Measurements from ENCODE around the gene SPINK9. TPM values are rescaled to one million over a fixed set of nuclear protein-coding genes. Genes with fewer than 3 reads are reported as not detected.

The SPINK9 gene
- total RNA-seq, 1 donor from 2014 or later: not detected

- peaks cover 2% of the 10 kb centered on the region for H3K27me3 Mint-ChIP-seq (ENCODE audit: low read depth)
- H3K9me3 Mint-ChIP-seq (ENCODE audit: low read depth): peaks cover 27% of the 10 kb centered on the region
- DNase-seq (ENCODE audit: low spot score): no peak
- H3K4me3 Mint-ChIP-seq (ENCODE audit: unreplicated experiment): no peak overlapping the region
- no peak for TF ChIP-seq CTCF (IDR thresholded peaks at IDR 0.05)
- H3K4me1 Mint-ChIP-seq (ENCODE audit: low read depth): no peaks in the 10 kb centered on the region
- no peak overlapping the region for H3K27ac Mint-ChIP-seq (ENCODE audit: unreplicated experiment)
- H3K36me3 Mint-ChIP-seq (ENCODE audit: low read depth): peaks cover 6% of the 10 kb centered on the region
Observed at GRCh38 chr5:148333262-148333849, 2.0 kb upstream of the SPINK9 start.

- no peak overlapping the region for H3K27ac Mint-ChIP-seq (ENCODE audit: unreplicated experiment)
- H3K27me3 Mint-ChIP-seq (ENCODE audit: low read depth): peaks cover 3% of the 10 kb centered on the region
- DNase-seq (ENCODE audit: low spot score): no peak
- no peaks in the 10 kb centered on the region for H3K36me3 Mint-ChIP-seq (ENCODE audit: low read depth)
- no peaks in the 10 kb centered on the region for H3K4me1 Mint-ChIP-seq (ENCODE audit: low read depth)
- peaks cover 7% of the 10 kb centered on the region for H3K9me3 Mint-ChIP-seq (ENCODE audit: low read depth)
- TF ChIP-seq CTCF (IDR thresholded peaks at IDR 0.05): no peak
- H3K4me3 Mint-ChIP-seq (ENCODE audit: unreplicated experiment): no peak overlapping the region
Observed at GRCh38 chr5:148336704-148337435, 1.5 kb downstream of the SPINK9 start.

- Mint-ChIP-seq H3K4me3 (ENCODE audit: unreplicated experiment) (no peak overlapping the region), H3K27me3 (ENCODE audit: low read depth) (peaks cover 3% of the 10 kb centered on the region), H3K27ac (ENCODE audit: unreplicated experiment) (no peak overlapping the region), H3K36me3 (ENCODE audit: low read depth) (no peaks in the 10 kb centered on the region), H3K9me3 (ENCODE audit: low read depth) (no peaks in the 10 kb centered on the region), H3K4me1 (ENCODE audit: low read depth) (no peaks in the 10 kb centered on the region)
- no peak for DNase-seq (ENCODE audit: low spot score)
- no peak for TF ChIP-seq CTCF (IDR thresholded peaks at IDR 0.05)
Observed at GRCh38 chr5:148342371-148343045, 7.1 kb downstream of the SPINK9 start.

GRCh38 chr5:148343046-148343407 is 7.7 kb downstream of the SPINK9 start:
- no peak for DNase-seq (ENCODE audit: low spot score)
- peaks cover 3% of the 10 kb centered on the region for H3K27me3 Mint-ChIP-seq (ENCODE audit: low read depth)
- H3K36me3 Mint-ChIP-seq (ENCODE audit: low read depth): no peaks in the 10 kb centered on the region
- no peaks in the 10 kb centered on the region for H3K4me1 Mint-ChIP-seq (ENCODE audit: low read depth)
- no peak overlapping the region for H3K4me3 Mint-ChIP-seq (ENCODE audit: unreplicated experiment)
- H3K9me3 Mint-ChIP-seq (ENCODE audit: low read depth): no peaks in the 10 kb centered on the region
- TF ChIP-seq CTCF (IDR thresholded peaks at IDR 0.05): no peak
- no peak overlapping the region for H3K27ac Mint-ChIP-seq (ENCODE audit: unreplicated experiment)

GRCh38 chr5:148343603-148344487 is 8.5 kb downstream of the SPINK9 start:
- Mint-ChIP-seq H3K27ac (ENCODE audit: unreplicated experiment) (no peak overlapping the region), H3K4me1 (ENCODE audit: low read depth) (no peaks in the 10 kb centered on the region), H3K9me3 (ENCODE audit: low read depth) (no peaks in the 10 kb centered on the region), H3K27me3 (ENCODE audit: low read depth) (peaks cover 3% of the 10 kb centered on the region), H3K36me3 (ENCODE audit: low read depth) (no peaks in the 10 kb centered on the region), H3K4me3 (ENCODE audit: unreplicated experiment) (no peak overlapping the region)
- no peak for DNase-seq (ENCODE audit: low spot score)
- TF ChIP-seq CTCF (IDR thresholded peaks at IDR 0.05): no peak

Measured in chondrocyte (in vitro differentiated cells).